MCF 10A (cell line): ENCODE data around the gene TAS2R40. TPM values are rescaled to one million over a fixed set of nuclear protein-coding genes. Genes with fewer than 3 reads are reported as not detected.

Experiments used
- BruUV-seq: library from RNA; stranded (reverse); fragments of 400-500 nt; replicated peaks from 2 replicates; lab custom pipeline; 2021; lab: Mats Ljungman, UMichigan
- CTCF ChIA-PET: fragments of 300-600 bp; sonication (Branson Sonifier 250); formaldehyde crosslinking; extraction: SDS; loops from one replicate; lab custom pipeline; 2021; ENCODE audit warnings: antibody characterized with exemption, inconsistent platforms; lab: Yijun Ruan, JAX
- POLR2A ChIA-PET: fragments of 300-600, 350-650 bp; sonication (Branson Sonifier 250); formaldehyde crosslinking; extraction: SDS; loops from one replicate; lab custom pipeline; 2020; ENCODE audit warnings: antibody characterized with exemption, inconsistent platforms; lab: Yijun Ruan, JAX
- DNase-seq: peaks from one replicate; pipeline ENCODE4 v3.0.0-alpha.2; 2018; ENCODE audit not compliant: unreplicated experiment
- H3K27ac Mint-ChIP-seq: one replicate; pipeline ENCODE4 v1.8.0; 2022; ENCODE audit warnings: mild to moderate bottlenecking, low read depth, mixed read lengths; ENCODE audit not compliant: unreplicated experiment
- H3K27me3 Mint-ChIP-seq: one replicate; pipeline ENCODE4 v1.8.0; 2022; ENCODE audit warnings: mixed read lengths; ENCODE audit not compliant: insufficient read depth, unreplicated experiment
- H3K36me3 Mint-ChIP-seq: one replicate; pipeline ENCODE4 v1.8.0; 2022; ENCODE audit warnings: mild to moderate bottlenecking, moderate library complexity, mixed read lengths; ENCODE audit not compliant: insufficient read depth, unreplicated experiment
- H3K4me1 Mint-ChIP-seq: one replicate; pipeline ENCODE4 v1.8.0; 2022; ENCODE audit warnings: mixed read lengths; ENCODE audit not compliant: insufficient read depth, unreplicated experiment
- H3K4me3 Mint-ChIP-seq: one replicate; pipeline ENCODE4 v1.8.0; 2022; ENCODE audit warnings: mild to moderate bottlenecking, moderate library complexity, mixed read lengths; ENCODE audit not compliant: unreplicated experiment
- H3K9me3 Mint-ChIP-seq: one replicate; pipeline ENCODE4 v1.8.0; 2022; ENCODE audit warnings: mixed read lengths; ENCODE audit not compliant: unreplicated experiment
- CTCF ChIP-seq: fragments of 200-600 bp; IDR thresholded peaks from one replicate; pipeline ENCODE4 v1.8.0; 2022; ENCODE audit warnings: antibody characterized with exemption, mild to moderate bottlenecking; ENCODE audit not compliant: unreplicated experiment
- intact Hi-C: fragments of 100-400 bp; cut with micrococcal nuclease; formaldehyde crosslinking; loops from 2 replicates; pipeline ENCODE4 v1.14.1; 2022
- total RNA-seq: library from RNA; stranded (reverse); gene quantifications from 2 replicates; pipeline ENCODE4 v1.2.3, GENCODE V29; 2022

Gene TAS2R40
- total RNA-seq, 1 experiment from 2014 or later = not detected

- no peaks in the 10 kb centered on the region for H3K36me3 Mint-ChIP-seq
- ChIA-PET POLR2A (interaction anchor here (1.0 kb wide), 1 partner anchor 47 kb away, joined by 3 read pairs; no protein-coding TSS in a partner anchor), CTCF (interaction anchor here (1.0 to 6.4 kb wide), 5 partner anchors 17 to 174 kb away, joined by 4 to 131 read pairs (median 7); partner anchors contain the start of genes EPHA1 and GSTK1)
- peaks cover under 1% of the 10 kb centered on the region for H3K9me3 Mint-ChIP-seq
- peaks cover 27% of the 10 kb centered on the region for H3K4me1 Mint-ChIP-seq
- TF ChIP-seq CTCF = no peak
- H3K27ac Mint-ChIP-seq = no peak overlapping the region
- BruUV-seq = no TSS peak
- intact Hi-C loops = no loop called here
- no peak overlapping the region for H3K4me3 Mint-ChIP-seq
- H3K27me3 Mint-ChIP-seq = peaks cover 4% of the 10 kb centered on the region
- no peak for DNase-seq
These were observed 20.5 kb downstream of the TAS2R40 start for GRCh38 chr7:143242306-143242705.

- Mint-ChIP-seq H3K4me3 (no peak overlapping the region), H3K27ac (no peak overlapping the region), H3K27me3 (no peaks in the 10 kb centered on the region), H3K36me3 (no peaks in the 10 kb centered on the region), H3K9me3 (no peaks in the 10 kb centered on the region), H3K4me1 (peaks cover 27% of the 10 kb centered on the region)
- no peak for TF ChIP-seq CTCF
- DNase-seq = no peak
- CTCF ChIA-PET = interaction anchor here (0.5 to 6.4 kb wide), 13 partner anchors 16 to 262 kb away, joined by 3 to 131 read pairs (median 5); partner anchors contain the start of genes EPHA1 and GSTK1
- no TSS peak for BruUV-seq
- POLR2A ChIA-PET = no interaction called here
- intact Hi-C loops = no loop called here
These were observed 21.3 kb downstream of the TAS2R40 start for GRCh38 chr7:143243111-143243510.

- intact Hi-C loops = no loop called here
- Mint-ChIP-seq H3K36me3 (no peaks in the 10 kb centered on the region), H3K4me3 (no peak overlapping the region), H3K9me3 (no peaks in the 10 kb centered on the region), H3K4me1 (peaks cover 27% of the 10 kb centered on the region), H3K27me3 (no peaks in the 10 kb centered on the region), H3K27ac (no peak overlapping the region)
- CTCF ChIA-PET = interaction anchor here (0.5 to 6.4 kb wide), 13 partner anchors 16 to 261 kb away, joined by 3 to 131 read pairs (median 5); partner anchors contain the start of genes EPHA1 and GSTK1
- POLR2A ChIA-PET = no interaction called here
- no peak for TF ChIP-seq CTCF
- BruUV-seq = no TSS peak
- no peak for DNase-seq
These were observed 21.8 kb downstream of the TAS2R40 start for GRCh38 chr7:143243614-143244013.

GRCh38 chr7:143244321-143244720 is 22.5 kb downstream of the TAS2R40 start:
- Mint-ChIP-seq H3K9me3 (no peaks in the 10 kb centered on the region), H3K4me1 (peaks cover 21% of the 10 kb centered on the region), H3K27ac (no peak overlapping the region), H3K27me3 (no peaks in the 10 kb centered on the region), H3K4me3 (no peak overlapping the region), H3K36me3 (no peaks in the 10 kb centered on the region)
- no peak for TF ChIP-seq CTCF
- intact Hi-C loops = no loop called here
- ChIA-PET CTCF (interaction anchor here (0.6 to 1.9 kb wide), 5 partner anchors 55 to 172 kb away, joined by 3 to 7 read pairs (median 6); partner anchors contain the start of gene EPHA1), POLR2A (no interaction called here)
- no TSS peak for BruUV-seq
- DNase-seq = no peak
